Measurements from ENCODE around the gene ALAD.
A peak's percentile ranks its signal among the peaks of the same experiment; 100 is the strongest.
"Not testable (repeated sequence)": the region's sequence is repeated elsewhere in the genome, so short reads cannot be mapped to it uniquely, and the experiment has no call there.

ALAD gene

GRCh38 chr9:113401027-113401792 is at the start of gene ALAD:
ALAD (minus strand) TSS chr9:113401284; CDS start chr9:113393559, 7,725 bp downstream.
- DNase-seq: peak; percentile 95

GRCh38 chr9:113449376-113449775 is 48.3 kb upstream of the ALAD start:
- no peak for DNase-seq

- peak; percentile 31 for DNase-seq
Measured at GRCh38 chr9:113446323-113446740, 45.2 kb upstream of the ALAD start.

- no peak for DNase-seq
Measured at GRCh38 chr9:113444736-113445135, 43.7 kb upstream of the ALAD start.

GRCh38 chr9:113437716-113438115 is 36.6 kb upstream of the ALAD start:
- not testable (repeated sequence) for DNase-seq

- no peak for DNase-seq
Measured at GRCh38 chr9:113436728-113437515, 35.8 kb upstream of the ALAD start.

GRCh38 chr9:113431191-113431590 is 30.1 kb upstream of the ALAD start:
- no peak for DNase-seq

GRCh38 chr9:113428062-113428615 is 27.1 kb upstream of the ALAD start:
- DNase-seq: no peak

GRCh38 chr9:113427629-113428028 is 26.5 kb upstream of the ALAD start:
- DNase-seq: no peak

GRCh38 chr9:113426701-113427100 is 25.6 kb upstream of the ALAD start:
- DNase-seq: no peak

- no peak for DNase-seq
Measured at GRCh38 chr9:113425072-113425471, 24.0 kb upstream of the ALAD start.

GRCh38 chr9:113421726-113422125 is 20.6 kb upstream of the ALAD start:
- DNase-seq: no peak

- DNase-seq: no peak
Measured at GRCh38 chr9:113417370-113417769, 16.3 kb upstream of the ALAD start.

- DNase-seq: no peak
Measured at GRCh38 chr9:113416149-113416721, 15.2 kb upstream of the ALAD start.

- peak; percentile 86 for DNase-seq
Measured at GRCh38 chr9:113410207-113410864, 9.3 kb upstream of the ALAD start, which contains the start of the genes C9orf43 and POLE3. C9orf43 (plus strand) TSS chr9:113410747; CDS start chr9:113413494, 2,747 bp downstream. POLE3 (minus strand) TSS chr9:113410675; CDS start chr9:113410293, 382 bp downstream.

GRCh38 chr9:113409883-113410206 is 8.8 kb upstream of the ALAD start:
- DNase-seq: no peak

- no peak for DNase-seq
Measured at GRCh38 chr9:113409481-113409880, 8.4 kb upstream of the ALAD start.

- DNase-seq: not testable (repeated sequence)
Measured at GRCh38 chr9:113406873-113407511, 5.9 kb upstream of the ALAD start.

GRCh38 chr9:113406353-113406752 is 5.3 kb upstream of the ALAD start:
- DNase-seq: not testable (repeated sequence)

- DNase-seq: no peak
Measured at GRCh38 chr9:113403646-113404045, 2.6 kb upstream of the ALAD start.

- DNase-seq: no peak
Measured at GRCh38 chr9:113399646-113400200, 1.4 kb downstream of the ALAD start.

GRCh38 chr9:113398796-113399195 is 2.3 kb downstream of the ALAD start:
- DNase-seq: no peak

All from NCI-H2107 (cell line).